ENCODE data around the gene PLA2G4F.

DNA sequence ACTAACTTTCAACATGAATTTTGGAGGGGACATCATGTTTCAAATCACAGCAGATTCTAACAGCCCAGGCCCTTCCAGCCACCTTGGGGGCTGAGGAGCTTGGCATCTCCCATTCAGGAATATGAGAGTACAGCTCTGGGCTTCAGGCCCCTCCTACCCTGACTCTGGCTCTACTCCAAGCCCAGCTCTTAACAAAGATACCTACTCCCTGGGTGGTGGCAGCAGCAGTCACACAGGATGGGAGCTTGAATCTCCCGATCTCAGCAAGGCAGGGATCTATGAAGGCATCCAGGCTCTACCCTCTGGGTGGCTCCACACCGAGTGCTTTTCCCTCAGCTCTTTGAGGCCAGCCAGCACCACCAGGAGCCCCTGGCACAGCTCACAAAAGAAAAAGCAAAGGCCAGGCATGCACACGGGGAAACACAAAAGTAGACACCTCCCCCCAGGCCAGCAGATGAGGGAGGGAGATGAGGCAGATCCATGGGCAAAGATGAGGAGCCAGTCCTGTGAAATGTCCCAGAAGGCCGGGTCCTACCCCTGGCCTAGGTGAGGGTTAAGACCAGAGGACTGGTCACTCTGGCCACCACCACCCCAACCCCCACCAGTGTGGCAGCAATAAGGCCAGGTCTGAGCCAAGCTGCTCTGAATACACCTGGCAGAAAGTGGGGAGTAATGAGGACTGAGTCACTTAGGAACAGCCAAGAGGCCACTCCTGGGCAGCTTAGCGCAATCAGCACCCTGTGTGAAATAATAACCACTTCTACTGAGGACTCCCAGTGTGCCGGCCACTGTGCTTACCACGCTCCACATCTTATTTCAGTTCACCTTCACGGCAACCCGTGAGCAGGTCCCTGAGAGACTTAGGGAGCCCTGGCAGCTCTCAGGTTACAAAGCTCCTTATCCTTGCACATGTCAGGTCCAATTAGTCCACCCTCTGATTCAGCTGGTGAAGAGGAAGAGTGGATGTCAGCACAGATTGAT lies 24.3 kb downstream of the PLA2G4F start:
- no peak for TF ChIP-seq POLR2A (IDR thresholded peaks at IDR 0.05; ENCODE audit: low read length)
- TF ChIP-seq GATA1 (IDR thresholded peaks at IDR 0.05; ENCODE audit: low read depth, low read length) = no peak
